Stimulated activated CD4-positive, alpha-beta T cell treated with anti-CD3 and anti-CD28 coated beads, Interleukin-4, amount 100 ng/mL, for 4 hours (primary cell): ENCODE measurements around the gene TMEM175.

Experiments
- DNase-seq, 2 experiments: peaks; one replicate each; pipeline ENCODE4 v3.0.0-alpha.2; 2020

Gene TMEM175

DNA sequence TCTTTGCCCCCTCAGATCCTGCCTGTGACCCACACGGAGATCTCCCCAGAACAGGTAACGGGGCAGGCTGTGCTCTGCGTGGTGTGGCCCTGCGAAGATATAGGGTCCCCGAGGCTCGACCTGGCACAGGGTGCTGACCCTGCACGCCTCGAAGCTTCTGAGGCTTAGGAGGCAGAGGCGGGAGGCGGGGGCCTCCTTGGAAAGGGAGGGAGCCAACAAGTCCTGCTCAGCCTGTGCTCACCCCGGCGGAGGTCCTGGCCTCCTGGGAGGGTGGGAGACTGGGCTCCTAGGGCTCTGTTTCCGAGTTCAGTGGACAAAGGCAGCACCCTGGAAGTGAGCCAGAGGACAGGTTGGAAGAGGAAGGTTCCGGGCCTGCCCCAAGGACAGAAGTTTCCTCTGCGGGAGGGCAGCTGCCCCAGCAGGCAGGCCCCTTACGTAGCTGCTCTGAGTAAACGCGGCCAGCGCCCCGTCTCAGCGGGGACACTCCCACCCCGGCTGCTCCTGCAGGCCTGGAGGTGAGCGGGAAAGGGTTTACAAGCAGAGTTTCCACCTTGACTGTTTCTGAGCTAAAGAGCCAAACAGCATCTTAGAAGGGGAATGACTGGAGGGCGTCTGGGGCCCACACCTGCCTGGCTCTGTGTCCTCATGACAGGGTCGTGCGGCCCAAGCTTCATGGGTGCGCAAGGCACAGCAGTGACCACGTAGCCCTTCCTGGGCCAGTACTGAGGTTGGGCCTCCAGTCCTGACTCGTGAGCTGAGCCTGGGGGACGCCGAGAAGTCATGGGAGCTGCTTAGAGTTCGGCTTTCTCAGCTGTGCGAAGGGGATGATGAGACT, 16.1 kb downstream of the TMEM175 start:
- DNase-seq, result no peak

DNA sequence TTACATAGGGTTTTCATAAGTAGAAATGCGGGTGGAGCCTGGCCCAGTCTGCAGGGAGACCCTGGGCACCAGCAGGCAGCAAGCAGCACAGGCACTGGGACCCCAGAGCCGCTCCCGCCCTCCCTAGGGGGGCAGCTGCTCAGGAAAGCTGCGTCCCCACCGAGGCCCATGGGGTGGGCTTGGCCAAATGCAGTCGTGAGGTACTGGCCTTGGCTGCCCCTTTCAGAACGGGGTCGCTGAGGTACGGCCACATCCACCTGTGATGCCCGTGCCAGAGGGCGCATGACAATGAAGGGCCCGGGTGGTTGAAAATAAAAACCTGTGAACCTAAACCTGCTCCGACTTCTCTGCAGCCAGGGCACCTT, 16.7 kb downstream of the TMEM175 start:
- DNase-seq, result no peak

DNA sequence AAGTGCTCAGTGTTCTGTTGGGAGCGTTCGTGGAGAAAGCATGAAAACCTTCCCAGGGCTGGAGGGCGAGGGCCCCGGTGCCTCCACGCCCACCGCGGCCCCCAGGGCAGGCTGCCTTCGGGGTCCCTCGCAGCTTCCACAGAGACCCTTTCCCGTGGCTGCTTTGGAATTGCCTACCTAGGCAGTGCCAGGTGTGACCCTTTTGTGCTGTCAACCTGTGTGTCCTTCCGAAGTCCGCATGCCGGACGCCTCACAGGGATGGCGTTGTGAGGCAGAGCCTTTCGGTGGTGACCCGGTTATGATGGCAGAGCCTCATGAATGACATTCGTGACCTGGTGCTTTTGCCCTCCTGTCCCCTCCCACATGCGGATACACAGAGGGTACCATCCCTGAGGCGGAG, 17.4 kb downstream of the TMEM175 start:
- no peak for DNase-seq

DNA sequence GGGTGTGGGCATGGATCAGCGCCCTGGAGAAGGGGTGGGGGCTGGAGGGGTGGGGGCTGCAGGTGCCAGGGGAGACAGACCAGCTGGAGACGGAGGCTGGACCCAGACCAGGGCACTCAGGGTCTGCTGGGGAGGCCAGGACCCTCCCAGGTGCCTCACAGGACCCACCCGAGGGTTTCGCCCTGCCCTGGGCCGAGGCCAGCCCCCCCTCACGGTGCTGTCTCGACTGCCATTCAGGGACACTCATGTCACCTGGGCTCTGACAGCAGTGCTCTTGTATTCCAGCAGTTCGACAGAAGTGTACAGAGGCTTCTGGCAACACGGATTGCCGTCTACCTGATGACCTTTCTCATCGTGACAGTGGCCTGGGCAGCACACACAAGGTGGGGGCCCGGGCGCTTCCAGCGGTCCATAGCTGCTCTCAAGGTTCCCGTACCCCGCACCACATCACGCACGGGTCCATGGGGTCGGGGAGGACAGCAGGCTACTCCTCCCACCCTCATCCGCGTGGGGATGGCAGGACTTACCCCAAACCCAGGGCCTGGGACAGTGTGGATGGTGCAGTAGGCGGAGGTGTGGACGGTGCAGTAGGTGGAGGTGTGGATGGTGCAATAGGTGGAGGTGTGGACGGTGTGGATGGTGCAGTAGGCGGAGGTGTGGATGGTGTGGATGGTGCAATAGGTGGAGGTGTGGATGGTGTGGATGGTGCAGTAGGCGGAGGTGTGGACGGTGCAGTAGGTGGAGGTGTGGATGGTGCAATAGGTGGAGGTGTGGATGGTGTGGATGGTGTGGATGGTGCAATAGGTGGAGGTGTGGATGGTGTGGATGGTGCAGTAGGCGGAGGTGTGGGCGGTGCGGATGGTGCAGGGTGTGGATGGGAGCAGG, 18.1 kb downstream of the TMEM175 start:
- no peak for DNase-seq

DNA sequence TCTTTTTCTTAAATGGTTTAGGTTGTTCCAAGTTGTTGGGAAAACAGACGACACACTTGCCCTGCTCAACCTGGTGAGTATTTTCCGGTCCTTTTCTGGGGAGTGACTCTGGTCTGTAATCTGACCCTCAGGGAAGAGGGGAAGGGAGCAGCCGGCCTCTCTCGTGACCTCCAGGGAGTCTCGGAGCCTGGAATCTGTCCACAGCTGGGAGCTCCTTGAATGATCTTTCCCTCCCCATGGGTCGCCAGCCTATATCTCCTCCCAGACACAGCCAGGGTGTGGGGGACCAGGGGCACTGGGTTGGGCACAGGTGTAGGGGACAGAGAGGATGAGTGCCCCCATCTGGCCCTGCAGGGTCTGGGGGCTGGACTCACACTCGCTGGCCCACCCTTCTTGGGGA, 18.9 kb downstream of the TMEM175 start:
- DNase-seq, result no peak

DNA sequence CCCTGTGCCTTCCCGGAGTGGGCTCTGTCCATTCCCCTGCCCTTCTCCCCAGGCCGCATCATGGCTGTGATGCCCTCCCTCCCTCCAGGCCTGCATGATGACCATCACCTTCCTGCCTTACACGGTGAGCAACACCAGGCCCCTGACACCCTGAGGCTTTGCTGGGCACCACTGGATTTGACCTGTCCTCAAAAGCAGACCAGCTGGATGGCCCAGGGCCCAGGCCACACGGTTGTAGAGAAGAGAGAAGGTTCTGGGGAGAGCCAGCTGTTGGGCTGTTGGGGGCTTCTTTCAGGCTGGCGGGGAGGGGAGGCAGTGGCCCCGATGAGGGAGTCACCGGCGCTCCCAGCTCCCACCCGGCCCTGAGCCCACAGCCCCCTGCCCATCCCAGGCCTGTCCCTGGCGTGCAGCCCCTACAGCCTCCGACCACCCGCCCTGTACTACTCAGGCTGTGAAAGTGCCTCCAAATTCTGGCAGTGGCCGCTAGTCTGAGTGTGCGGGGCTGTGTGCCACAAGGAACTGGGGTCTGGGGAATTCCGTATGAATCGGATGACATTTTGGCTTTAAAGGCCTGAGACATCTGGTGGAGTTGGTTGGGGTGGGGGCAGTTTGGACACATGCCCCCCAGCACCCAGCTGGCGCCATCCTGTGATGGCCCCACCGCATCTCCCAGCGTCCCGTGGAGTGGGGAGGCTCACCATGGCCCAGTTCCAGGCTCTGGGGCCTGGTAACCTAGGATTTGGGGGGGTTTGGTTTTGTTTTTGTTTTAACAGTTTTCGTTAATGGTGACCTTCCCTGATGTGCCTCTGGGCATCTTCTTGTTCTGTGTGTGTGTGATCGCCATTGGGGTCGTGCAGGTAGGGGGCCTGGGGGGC, 19.6 kb downstream of the TMEM175 start:
- DNase-seq, result no peak

DNA sequence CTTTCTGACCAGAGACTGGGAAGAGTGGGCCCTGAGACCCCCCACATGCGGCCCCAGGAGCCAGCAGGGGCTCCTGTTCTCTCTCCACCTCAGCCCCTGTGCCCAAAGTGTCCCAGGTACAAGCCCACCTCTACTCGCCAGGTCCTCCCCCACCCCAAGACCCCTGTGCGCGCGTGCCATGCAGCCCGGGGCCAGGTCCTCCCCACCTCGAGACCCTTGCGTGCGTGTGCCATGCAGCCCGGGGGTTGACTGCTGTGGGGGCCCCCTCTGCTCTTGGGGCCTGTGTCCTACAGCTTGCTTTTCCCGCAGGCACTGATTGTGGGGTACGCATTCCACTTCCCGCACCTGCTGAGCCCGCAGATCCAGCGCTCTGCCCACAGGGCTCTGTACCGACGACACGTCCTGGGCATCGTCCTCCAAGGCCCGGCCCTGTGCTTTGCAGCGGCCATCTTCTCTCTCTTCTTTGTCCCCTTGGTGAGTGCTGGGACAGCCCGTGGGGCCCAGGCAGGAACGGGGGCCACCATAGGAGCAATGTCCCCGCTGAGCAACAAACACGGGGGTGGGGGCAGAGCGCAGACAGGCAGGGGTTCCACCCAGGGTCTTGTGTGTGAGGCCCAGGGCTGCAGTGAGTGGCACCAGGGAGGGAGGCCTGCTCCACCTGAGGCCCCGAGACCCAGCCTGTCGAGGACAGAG, 20.8 kb downstream of the TMEM175 start:
- no peak for DNase-seq

DNA sequence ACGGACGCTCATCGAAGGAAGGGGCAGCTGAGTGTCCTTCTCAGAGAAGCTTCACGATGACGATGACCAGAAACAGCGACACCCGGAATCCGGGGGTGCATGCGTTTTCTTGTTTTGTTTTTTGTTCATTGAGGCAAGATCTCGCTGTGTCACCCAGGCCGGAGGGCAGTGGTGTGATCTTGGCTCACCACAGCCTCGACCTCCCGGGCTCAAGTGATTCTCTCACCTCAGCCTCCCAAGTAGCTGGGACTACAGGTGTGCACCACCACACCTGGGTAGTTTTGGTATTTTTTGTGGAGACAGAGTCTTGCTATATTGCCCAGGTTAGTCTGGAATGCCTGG, 21.3 kb downstream of the TMEM175 start:
- DNase-seq, result no peak

DNA sequence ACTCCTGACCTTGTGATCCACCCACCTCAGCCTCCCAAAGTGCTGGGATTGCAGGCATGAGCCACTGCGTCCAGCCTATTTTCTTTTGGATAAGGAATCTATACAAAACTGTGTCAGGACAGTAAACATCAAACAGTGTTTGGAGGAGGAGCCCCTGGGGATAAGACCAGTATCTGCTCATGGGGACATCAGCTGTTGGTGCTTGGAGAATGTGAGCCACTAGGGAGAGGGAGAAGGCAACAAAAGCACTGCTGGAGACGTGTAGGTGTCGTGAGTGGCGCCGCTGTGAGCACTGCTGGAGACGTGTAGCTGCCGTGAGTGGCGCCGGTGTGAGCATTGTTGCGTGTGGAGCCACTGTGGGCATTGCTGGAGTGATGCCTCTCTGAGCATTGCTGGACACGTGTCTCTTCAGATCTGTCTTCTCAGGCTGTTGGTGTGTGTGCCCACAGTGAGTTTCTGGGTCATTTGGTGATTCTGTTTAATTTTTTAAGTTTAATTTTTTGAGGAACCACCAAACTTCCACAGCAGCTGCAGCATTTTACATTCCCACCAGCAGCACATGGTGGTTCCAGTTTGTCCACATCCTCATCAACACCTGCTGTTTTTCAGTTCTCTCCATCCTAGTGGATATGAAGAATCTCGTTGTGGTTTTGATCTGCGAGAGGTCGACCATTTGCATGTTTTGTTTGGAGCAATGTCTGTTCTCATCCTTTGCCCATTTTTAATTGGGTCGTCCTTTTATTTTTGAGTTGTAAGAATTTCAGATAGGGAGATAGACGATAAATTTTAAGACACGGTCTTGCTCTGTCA, 22.2 kb downstream of the TMEM175 start:
- no peak for DNase-seq

DNA sequence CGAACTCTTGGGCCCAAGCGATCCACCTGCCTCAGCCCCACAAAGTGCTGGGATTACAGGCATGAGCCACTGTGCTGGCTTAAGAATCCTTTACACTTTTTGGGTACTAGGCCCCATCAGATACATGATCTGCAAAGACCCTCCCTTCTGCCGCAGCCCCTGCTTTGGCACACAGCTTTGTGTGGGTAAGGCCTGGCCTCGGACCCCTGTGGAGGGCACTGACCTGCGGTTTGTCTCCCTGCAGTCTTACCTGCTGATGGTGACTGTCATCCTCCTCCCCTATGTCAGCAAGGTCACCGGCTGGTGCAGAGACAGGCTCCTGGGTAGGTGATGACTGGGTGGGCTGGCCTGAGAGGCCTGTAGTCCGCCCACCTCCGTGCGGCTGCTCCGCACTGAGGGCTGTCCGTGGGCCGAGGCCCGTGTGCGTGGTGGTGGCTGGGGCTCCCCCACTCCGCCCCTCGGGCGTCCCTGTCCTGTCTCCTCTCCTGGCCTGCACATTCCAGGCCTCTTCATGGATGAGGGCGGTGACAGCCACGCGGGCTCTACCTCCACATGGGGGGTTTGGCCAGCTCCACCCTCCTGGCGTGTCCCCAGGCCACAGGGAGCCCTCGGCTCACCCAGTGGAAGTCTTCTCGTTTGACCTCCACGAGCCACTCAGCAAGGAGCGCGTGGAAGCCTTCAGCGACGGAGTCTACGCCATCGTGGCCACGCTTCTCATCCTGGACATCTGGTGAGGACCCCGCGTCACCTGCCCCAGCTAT, 23.1 kb downstream of the TMEM175 start:
- no peak for DNase-seq

DNA sequence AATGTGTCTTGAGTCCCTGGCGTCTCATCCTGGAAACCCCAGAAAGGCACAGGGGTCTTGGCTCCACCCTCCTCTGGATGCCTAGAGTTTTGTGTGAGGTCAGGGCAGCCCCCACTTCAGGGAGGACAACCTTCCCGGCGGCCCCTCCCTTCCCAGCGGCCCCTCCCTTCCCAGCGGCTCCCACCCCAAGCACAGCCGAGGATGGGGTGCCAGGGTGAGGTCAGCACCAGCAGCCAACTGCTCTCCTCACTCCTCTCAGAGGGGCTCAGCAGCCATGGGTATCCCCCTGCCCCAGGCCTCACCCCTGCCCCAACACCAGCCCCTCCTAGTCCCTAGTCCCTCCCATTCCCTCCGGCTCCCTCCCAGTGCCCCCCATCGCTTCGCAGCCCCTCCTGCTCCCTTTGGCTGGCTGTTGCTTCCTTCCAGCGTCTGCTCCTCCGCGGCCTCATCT, 23.7 kb downstream of the TMEM175 start:
- DNase-seq, result no peak

DNA sequence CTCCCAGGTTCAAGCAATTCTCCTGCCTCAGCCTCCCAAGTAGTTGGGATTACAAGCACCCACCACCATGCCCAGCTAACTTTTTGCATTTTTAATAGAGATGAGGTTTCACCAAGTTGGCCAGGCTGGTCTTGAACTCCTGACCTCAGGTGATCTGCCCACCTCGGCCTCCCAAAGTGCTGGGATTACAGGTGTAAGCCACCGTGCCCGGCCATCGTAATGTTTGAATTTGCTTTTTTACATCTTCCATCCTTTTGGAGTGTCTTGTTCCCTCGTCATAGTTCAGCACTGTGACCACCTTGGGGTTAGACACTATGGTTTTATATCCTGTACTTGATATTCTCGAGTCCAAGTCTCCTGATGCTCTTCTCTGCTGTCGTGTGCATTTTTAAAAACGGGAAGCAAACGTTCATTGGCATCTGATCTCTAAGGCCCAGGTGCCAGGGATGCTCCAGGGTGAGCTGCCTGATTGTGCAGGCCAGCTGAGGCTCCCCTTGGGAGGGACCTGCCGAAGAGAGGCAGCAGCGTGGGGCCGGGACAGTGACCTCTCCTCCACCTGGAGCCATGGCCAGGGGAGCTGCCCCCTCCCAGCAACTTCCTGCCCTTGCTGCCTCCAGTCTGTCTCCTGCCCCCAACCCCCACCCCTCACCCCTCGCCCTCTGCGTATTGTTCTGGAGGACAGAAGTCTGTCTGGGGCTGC, 24.4 kb downstream of the TMEM175 start:
- DNase-seq, result no peak

DNA sequence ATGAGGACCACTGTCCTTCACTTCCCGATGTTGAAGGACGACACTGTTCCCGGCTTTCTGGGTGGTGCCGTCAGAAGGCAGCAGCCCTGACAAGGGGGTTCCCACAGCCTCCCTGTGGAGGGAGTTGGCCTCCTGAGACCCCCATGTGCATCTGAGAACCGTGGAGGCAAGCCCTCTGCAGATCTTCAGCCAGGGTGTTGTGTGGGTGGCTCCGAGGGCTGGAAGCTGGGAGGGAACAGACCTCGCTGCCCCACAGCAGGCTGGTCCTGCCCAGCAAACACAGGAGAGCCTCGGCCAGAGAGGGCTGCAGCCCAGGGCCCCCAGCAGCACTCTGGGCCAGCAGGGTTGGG, 24.9 kb downstream of the TMEM175 start:
- no peak for DNase-seq

DNA sequence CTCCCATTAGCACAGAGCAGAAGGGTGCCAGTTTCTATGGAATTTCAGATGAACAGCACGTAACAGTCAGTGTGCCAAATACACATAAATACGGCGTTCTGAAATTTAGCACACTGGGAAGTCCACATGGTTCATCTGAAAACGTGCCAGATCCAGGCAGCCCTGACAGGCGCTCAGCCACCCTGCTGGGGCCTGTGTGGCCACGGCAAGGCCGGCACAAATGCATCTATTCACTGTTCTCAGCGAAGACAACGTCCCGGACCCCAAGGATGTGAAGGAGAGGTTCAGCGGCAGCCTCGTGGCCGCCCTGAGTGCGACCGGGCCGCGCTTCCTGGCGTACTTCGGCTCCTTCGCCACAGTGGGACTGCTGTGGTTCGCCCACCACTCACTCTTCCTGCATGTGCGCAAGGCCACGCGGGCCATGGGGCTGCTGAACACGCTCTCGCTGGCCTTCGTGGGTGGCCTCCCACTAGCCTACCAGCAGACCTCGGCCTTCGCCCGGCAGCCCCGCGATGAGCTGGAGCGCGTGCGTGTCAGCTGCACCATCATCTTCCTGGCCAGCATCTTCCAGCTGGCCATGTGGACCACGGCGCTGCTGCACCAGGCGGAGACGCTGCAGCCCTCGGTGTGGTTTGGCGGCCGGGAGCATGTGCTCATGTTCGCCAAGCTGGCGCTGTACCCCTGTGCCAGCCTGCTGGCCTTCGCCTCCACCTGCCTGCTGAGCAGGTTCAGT, 25.5 kb downstream of the TMEM175 start:
- no peak for DNase-seq

DNA sequence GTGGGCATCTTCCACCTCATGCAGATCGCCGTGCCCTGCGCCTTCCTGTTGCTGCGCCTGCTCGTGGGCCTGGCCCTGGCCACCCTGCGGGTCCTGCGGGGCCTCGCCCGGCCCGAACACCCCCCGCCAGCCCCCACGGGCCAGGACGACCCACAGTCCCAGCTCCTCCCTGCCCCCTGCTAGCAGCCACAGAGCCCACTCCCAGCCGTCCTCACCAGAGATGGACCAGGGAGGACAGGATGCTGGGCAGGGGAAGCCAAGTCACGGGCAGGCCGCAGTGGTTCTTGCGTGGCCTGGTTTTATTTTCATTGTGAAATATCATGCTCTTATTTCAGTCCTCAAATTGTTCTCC, 26.0 kb downstream of the TMEM175 start:
- DNase-seq, result no peak

DNA sequence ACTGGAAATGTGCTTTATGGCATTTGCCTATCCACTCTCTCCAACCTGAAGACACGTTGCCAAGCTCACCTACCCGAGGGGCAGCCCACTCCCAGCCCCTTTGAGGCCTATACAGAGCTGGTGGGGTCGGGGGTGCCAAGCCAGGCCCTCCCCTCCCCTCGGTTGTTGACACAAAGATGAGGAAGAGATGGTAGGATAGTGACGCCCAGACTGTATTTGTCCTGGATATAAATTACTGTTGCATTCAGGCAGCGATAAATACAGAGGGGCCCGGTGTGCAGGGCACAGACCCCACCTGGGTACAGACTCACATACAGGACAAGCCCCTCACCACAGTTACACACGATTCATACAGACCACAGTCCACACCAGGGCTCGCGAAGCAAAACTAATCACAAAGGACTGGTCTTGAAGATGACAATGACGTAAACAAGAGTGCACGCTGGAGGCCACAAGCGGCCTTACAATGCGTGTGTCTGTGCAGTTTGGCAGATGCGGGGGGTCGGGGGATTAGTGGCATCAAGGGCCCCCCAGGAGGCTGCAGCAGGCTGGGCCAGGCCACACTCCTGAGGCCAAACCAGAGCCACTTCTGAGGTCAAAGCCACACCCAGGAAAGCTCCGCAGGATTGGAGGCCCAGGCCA, 26.6 kb downstream of the TMEM175 start:
- DNase-seq, result no peak

DNA sequence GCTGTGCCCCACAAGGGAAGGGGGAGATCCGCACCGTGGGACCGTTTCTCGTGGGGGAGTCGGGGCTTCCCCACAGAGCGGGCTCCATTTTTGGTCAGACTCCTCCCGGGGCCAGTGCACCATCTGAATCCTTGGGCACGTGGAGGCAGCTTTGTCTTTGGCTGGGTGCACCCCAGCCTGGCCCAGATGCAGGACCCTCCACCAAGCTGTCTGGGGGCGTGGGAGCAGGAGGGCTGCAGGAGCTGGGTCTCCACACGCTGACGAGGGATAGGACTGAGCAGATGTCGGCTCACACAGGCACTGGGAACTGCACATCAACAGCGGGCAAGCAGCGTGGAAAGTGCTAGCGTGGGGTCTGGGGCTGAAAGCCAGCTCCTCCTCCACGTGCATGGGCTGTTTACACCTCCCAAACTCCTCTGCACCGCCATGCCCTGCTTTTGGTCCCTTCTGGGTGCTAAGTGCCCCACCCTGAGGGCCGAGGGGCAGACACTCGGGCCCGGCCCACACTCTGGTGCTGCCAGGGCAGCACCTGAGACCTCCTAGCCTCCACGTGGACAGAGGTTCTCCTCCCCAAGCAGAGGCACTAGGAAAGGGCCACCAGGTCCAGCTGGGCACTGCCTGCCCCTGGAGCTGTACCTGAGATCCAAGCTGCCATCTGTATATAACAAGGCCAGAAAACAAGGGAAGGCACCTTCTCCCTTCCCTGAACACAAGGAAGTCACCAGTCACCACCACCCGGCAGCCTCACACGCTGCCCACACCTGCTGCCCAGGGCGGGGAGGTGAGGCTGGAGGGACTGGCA, 27.3 kb downstream of the TMEM175 start:
- DNase-seq, result no peak

DNA sequence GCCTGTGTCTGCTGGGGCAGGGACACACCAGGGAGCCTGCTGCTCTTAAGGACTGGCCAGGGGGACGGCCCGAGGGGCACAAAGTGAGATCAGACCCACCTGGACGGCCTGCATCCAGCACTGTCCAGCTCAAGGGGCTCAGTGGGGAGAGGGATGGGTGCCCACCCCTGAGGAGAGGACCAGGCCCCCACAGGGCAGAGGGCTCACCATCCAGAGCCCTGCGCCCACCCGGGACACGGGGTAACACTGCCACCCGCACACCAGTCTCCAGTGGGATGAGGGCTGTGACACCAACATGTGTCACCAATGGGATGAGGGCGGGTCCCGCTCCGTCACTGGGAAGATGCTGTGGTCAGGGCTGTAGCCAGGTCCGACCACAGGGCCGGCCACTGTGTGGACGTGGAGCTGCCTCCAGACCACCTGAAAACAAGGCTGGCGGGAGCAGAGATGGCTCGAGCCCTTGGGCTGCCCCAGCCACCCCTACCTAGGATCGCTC, 27.9 kb downstream of the TMEM175 start:
- DNase-seq, result no peak
